Measurements from ENCODE around the gene APOBEC2.

APOBEC2 gene

DNA sequence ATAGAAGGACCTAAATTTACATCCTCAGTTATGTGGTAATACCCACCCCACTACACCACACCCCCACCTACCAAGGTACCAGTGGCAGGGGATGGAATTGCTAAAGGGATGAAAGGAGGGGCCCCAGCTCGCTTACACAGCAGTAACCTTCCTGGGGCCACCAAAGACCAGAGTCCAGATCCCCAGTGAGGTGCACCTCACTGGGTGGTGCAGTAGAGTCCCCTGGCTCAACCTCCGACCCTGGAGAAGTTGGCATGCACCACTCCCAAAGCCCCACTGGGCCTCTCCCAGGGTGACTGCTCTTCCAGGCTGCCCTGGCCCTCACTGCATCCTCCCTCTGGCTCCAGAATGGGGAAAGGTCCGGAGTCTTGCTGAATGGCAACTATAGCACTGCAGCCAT lies 14.8 kb upstream of the APOBEC2 start:
- no peak for DNase-seq (ENCODE audit: low read depth)

DNA sequence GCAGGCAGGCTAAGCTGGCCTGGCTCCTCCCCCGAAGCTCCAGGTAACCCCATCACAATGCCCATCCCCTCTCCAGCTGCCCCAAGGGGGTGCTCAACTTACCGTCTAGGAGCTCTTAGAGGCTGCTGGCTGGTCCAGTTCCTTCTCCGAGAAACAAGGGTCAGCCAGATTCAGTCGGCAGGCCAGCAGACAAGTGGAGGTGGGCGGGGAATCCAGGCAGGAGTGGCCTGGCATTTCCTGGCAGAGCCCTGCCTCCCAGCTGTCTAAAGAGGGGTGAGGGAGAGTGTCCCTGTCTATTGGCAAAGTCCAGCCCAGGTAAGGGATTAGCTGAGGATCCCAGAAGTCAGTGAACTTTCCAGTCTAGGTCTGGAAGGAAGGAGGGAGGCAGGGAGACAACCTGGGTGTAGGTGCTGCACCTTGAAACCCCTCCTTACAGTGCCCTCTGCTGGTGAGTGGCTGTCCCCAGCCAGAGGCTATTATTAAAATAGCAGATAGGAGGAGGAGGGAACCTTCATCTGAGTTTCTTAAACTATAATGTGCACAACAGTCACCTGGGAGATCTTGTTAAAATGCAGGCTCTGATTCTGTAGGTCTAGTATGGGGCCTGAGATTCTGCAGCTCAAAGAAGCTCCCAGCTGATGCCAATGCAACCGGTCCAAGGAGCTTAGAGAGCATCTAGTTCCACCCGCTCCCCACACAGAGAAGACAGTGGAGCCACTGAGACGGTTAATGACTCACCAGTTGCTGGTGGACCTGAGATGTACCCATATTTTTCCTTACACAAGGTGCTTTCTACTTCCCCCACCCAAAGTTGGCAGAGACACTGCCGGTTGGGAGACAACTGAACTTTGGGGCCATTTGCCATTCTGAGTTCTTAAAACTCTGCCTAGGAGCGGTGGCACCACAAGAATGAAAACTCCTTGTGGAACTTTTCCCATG lies 13.7 kb upstream of the APOBEC2 start, which contains the start of gene UNC5CL:
UNC5CL (minus strand) TSS at position 162 of the 939 bp plus-strand sequence. CDS start 4,147 bp downstream, outside the sequence.
- DNase-seq (ENCODE audit: low read depth) = peak; percentile 37

DNA sequence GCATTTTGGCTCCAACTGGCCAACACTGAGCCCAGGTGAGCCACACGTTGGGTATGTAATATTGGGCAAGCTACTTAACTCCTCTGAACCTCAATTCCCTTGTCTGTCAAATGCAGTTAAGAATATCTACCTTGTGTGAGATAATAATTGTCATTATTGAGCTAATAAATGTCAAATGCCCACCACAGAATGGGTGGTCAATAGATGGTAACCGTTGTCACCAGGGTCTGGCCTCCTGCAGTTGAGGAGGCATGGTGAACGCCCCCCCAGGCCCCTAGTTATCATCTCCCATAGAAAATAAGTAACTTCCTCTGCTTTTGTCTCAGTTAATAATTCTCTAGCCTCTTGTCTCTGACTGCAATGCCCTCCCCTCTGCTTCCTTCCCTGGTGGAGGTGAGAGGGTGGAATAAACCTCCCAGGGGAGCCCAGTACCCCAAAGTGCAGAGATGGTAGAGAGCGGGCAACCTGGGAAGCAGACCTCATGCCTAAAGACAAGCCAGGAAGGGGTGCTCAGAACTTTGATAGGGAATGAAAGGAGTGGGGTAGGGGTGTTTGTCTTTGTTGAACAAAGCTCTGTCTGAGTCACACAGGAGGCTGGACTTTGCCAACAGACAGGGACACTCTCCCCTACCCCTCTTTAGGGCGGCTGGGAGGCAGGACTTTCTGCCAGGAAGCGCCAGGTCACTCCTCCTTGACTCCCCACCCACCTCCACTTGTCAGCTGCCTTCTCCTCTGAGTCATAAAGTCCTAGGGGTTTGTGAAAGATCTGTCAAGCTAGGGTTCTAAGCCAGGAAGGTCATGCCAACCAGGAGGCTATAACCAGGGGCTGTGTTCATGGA lies 12.7 kb upstream of the APOBEC2 start:
- DNase-seq (ENCODE audit: low read depth) = no peak

DNA sequence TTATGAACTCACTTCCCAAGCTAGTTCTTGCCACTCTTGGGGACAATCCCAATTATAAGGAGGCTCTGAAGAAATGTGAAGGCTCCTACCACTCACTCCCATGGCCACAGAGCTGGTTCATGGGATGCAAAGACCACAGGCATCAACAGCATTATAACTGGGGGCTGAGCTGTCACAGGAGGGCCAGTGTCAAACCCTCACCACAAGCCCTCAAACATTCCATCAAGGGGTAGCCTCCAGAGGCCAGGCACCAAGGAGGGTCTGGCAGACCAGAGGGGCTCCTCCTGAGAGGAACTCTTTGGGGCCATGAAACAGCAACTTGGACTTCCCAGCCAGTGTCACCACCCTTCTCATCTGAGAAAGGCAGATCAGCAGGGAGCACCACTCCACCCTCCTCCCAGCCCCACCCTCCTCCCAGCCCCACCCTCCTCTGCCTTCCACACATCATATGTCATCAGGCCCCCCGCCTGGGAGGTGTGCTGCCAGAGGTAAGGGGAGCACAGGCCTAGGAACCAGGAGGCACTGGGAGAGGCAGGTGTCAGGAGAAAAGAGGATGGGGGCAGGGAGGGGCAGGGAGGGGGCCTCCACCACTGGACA lies 12.0 kb upstream of the APOBEC2 start:
- no peak for DNase-seq (ENCODE audit: low read depth)

DNA sequence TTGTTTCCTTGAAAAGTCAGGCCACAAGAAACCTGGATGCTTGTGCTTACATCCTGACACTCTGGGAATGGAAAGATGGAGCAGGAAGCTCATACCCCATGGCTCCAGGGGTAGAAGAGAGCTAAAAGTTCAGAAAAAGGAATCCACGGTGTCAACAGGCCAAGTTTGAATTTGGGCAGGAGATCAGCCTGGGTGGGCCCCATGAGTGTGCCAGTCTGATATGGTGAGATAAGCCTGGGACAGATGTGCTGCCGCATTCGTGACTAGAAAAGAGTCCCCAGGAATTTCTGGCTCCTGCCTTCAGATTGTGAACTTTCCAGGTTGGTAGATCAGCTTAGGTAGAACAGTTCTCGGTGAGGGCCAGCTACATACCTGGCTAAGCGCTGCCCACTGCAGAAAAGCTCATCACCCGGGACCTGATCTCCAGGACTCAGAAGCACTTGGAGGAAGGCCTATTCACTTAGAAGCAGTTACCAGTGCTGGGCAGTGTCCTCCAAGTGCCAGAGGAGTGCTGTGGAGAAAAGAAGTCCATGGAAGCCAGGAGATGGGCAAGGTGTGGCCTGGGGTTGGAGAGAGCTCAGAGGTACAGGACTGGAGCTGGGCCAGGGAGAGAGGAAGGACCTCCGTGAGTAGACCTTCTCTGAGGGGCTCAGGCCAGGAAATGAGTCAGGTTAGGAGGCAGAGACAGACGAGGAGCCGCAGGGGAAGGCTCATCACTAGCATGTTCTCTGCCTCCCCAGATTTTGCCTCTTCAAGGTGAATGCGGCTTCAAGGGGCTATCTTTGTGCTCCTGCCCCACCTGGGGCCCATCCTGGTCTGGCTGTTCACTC lies 10.6 kb upstream of the APOBEC2 start, which contains the start of gene TSPO2:
TSPO2 (plus strand) TSS at position 242 of the 830 bp plus-strand sequence; CDS start at position 761, 519 bp downstream.
- no peak for DNase-seq (ENCODE audit: low read depth)

DNA sequence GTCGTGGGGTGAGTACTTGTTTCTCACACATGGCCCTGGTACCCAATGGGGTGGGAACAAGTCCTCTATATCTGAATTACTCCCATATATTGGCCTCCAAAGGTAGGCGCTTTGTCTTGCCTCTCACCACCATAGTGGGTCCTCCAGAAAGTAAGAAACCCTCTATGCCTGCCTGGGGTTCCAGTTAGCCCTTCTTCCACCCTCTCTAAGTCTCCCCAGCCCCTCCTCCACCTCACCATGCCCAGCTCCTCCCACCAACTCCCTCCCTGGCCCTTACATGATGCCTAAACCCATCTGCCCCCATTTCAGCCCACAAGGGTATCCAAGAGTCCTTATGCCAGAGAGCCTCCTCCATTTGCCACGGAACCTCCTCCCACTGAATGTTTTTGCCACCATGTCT lies 9.9 kb upstream of the APOBEC2 start:
- no peak for DNase-seq (ENCODE audit: low read depth)

DNA sequence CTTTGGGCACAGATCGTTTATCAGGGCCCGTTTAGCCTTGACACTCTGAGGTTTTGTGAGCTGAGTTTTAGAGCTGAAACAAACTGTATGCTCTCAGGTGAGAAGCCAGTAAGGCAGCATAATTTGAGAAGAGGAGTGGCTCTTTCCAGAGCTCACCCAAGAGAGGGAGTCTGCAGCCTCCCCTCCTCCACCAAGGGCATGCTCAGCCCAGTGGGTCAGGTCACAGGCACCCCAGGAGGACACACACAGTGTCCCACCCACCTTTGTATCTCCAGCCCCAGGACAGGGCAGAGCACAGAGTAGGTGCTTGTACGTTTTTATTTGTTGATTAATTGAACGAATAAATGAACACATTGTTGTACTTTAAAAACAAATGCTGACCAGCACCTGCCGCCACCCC lies 7.3 kb upstream of the APOBEC2 start:
- DNase-seq (ENCODE audit: low read depth) = no peak

DNA sequence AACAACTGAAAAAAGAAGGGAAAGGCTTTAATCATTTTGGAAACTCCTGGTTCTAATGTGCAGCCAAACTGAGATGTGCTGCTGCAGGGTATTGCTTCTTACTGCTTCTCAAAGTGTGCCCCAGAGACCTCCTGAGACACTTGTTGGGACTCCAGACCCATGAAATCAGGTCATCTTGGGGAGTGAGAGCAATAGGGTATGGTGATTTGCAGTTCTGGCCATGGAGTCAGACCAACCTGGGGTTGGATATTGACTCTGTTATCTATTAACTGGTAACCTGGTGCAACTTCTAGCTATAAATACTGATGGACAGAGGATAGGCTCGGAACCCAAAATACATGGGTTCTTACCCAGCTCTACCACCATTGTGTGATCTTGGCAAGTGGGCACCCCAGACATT lies 6.9 kb upstream of the APOBEC2 start:
- DNase-seq (ENCODE audit: low read depth) = no peak

DNA sequence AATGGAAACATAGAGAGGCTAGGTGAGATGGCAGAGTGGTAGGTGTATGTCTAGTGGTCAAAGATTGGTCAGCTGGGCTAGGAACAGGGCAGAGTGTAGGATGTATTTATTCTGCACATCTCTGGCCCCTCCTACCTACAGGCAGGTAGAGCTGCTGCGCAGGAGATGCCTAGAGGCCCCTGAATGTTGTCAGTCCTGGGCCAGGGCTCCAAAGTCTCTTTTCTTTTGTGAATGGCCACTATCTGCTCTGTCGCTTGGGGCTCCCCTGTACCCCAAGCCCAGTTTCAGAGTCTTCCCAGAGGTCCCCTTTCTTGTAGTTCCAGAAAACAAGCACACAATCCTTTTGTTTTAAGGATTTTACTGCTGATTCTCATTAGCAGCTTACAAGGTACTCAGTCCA lies 5.7 kb upstream of the APOBEC2 start:
- DNase-seq (ENCODE audit: low read depth) = no peak

DNA sequence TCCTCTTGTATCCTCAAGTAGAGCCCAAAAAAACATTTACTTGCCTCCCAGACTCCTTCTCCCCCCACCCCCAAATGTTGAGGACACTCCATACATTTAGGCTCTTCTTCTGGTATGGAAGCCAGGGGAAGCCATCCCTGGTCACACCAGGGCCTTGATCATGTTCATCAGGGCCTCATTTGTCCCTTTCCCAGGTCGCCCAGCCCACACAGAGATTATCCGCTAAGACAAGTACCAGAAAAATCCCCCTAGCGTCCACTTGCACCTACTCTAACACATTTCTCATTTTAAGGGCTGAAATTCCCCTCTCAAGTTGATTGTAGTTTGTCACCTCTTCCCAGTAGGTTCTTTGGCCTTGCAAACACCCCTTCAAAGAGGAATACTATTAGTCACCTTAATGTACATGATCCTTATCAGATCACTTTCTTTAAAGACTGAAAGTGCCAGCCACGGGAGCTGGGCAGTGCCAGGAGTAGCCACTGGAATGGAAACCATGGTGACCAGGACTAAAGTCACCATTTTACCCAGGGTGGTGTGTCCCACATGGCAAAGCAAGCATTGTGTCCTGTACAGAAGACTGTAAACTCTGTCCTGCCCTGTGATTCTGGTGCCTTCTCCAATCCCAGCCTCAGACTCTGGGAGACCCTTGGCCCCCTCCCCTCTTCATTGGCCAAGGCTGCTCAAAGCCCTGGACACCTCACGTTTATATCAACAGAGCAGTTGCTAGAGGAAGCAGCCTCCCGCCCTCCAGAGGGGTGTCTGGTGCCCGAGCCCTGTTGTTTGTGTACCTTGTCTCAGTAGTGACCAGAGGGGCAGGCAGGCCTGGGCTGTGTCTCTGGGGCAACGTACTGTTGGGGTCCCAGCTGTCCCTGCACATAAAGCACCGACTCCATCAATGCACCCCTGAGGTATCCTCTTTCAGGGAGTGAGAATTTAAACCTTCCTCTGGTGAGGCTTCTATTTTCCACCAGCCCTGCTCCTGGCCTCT lies 5.0 kb upstream of the APOBEC2 start:
- DNase-seq (ENCODE audit: low read depth) = no peak

DNA sequence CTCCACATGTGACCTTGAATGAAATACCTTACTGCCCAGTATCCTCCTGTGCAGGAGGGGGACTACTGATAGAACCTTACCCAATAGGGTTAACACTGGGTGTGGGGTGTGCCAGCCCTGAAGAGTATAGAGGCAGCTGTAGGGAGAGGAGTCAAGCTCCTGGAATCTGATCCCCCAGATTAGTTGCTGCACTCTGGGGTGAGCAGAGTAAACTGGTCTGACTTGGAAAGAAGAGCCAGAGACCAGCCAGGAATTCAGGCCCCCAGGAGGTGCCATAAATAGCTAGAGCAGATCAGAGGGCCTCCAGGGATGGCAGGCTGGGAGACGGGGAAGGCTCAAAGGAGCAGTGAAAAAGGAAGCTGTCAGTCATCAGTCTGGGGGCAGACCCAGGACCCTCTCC lies 3.5 kb upstream of the APOBEC2 start:
- no peak for DNase-seq (ENCODE audit: low read depth)

DNA sequence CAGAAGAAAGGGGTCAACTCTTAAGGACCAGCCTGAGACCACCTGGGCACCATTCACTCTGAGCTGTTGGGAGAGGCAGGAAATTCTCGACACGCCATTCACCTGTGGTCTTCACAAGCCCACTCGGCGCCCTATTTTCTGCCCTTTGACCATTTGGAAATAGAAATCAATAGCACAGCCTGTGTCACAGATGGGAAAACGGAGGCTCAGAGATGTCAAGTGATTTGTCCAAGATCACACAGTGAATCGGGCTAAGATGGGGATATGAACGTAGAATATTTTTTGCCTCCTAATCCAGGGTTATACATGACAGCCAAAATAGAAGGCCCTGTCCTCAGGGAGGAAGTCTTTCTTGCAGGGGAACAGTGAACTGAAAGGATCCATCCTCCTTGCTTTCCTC lies 3.0 kb upstream of the APOBEC2 start:
- DNase-seq (ENCODE audit: low read depth) = no peak

DNA sequence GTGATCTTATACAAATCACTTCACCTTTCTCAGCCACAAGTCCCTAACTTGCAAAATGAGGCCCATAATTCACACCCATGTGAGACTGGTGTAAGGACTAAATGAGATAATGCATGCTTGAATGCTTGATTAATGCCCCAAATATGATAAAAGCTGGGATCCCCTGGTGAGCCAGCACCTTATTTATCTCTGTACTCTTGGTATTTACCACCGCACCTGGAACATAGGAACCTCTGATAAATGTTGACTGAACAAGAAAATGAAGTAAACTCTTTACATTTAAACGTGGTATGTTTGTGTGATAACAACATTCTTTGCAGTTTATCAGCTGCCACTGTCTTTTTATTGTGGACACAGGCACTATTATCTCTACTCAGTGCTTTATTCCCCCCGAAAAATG lies 2.5 kb upstream of the APOBEC2 start:
- no peak for DNase-seq (ENCODE audit: low read depth)

DNA sequence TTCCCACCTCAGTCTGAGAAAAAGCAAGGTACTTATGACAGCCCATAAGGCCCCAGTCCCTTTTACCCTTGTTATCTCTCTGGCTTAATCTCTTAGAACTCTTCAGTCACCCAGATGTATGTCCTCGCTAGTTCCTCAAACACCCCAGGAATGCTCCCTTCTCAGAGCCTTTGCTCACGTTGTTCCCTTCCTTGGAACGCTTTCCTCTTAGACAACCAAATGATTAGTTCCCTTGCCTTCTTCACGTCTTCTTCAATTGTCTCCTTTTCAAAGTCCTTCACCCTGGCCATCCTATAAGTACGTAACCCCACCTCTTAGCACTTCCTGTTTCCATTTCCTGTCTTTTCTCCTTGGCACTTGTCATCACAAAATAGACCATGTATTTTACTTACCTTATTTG lies 1.1 kb upstream of the APOBEC2 start:
- DNase-seq (ENCODE audit: low read depth) = no peak

DNA sequence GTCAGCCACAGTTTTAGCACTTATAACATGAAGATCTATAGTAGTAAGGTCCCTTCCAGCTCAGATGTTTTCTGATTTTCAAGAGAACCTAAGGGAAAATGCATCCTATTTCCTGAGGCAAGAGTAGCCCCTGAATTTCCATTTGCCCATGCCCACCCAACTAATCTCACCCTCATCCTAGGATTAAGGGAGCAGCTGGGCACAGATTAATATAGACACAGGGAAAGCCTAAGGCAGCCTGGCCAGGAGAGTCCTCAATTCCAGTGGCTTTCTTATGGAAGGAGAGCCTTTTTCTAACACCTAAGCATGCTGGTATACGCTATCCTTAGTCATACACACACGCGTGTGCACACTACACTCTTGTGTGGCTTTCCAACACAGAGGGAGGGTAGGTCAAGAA lies 1.5 kb downstream of the APOBEC2 start:
- no peak for DNase-seq (ENCODE audit: low read depth)

DNA sequence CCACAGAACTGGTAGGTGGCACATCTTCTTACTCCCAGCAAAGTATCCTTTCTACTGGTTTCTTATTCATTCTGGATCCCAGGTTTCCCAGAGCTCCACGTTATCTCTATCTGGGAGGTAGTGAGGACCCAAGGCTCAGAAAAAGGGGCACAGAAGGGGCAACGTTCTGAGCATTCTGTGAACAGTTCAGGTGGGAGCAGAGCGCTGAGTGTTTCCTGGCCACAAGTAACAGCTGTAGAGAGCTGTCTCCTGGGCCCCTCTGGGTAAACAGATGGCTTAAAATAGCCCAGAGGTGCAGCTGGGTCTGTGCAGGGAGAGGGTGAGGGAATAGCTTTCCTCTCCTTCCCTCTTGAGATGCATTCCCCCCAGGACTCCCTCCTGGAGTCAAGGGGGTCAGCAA lies 2.1 kb downstream of the APOBEC2 start:
- DNase-seq (ENCODE audit: low read depth) = no peak

DNA sequence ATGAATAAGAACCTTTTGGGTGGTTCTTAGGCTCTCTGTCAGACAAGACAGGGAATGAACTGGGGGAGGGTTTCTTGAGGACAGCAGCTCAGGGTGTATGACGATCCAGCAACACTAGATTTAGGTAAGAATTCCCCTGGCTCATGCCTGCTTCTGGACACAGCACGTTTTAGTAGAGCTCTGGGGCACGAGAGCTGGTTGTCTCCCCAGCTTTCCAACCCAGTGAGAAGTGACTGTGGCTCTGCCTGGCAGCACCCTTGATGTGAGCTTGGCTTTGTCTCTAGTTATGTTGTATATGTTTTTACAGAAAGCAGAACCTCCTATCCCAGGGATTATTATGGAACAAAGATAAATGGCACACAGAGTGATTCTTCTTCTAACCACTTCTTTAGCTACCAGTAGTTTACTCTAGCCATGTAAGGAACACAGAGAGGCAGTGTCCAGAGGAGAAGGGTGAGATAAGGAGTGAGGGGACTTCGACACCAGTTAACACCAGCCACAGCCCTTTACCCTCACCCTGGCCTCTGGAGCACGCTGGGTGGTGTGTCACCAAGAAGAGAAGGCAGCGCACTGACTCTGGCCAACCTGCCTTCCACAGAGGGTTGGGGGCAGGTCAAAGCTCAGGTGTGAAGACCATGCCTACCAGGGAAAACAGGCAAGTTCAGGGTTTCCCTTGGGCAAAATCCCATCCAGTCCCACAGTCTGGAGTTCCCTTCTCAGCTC lies 3.9 kb downstream of the APOBEC2 start:
- DNase-seq (ENCODE audit: low read depth) = no peak

DNA sequence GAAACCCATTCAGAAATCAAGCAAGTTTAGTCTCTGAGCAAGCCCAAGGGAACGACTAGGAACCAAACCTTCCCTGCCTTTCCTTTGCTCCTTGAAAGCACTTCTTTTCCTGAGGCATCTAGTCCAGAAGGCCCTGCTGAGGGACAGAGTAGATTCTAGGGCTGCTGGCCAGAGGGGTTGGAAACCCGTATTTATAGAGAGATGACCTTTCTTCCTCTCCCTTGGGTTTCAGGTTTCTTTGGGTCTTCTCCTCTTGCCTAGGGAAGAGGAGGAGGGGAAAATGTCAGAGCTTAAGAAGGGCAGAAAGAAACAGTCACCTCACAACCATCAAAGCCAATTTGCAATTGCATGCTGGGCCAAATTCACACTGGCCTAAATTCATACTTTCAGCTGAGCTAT lies 5.8 kb downstream of the APOBEC2 start:
- no peak for DNase-seq (ENCODE audit: low read depth)

DNA sequence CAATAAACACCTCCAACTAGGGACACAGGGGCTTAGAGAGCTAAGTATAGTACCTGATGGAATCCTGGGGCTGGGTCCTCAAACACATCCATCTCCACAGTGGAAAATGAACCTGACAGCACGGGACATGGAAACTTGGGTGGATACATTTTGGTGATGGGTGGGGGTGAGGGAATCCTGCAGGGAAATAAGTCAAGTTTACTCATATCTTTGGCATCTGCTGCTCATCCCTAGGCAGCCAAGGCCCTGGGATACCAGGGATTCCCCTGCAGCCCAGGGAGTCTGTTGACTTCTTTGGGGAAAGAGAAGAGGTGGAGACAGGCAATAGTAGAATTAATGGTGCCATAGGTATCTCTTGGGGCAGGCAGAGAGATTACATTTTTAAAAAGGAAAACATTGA lies 6.6 kb downstream of the APOBEC2 start:
- DNase-seq (ENCODE audit: low read depth) = no peak

Data from stimulated activated CD8-positive, alpha-beta memory T cell treated with anti-CD3 and anti-CD28 coated beads, Interleukin-12 subunit alpha, Interleukin-12 subunit beta, amount 100 ng/mL, for 1 hour (primary cell).